Keratinocyte (primary cell): ENCODE data around the gene OR5I1.

Source experiments
- CTCF ChIP-seq, 3 experiments: IDR thresholded peaks in 1 of 3; conservative IDR thresholded peaks in 1 of 3; optimal IDR thresholded peaks in 1 of 3; 2 replicates in 2 of 3; 3 replicates in 1 of 3; pipeline versions ENCODE3 to v1.5.1; 2011; ENCODE audit warnings: low read length in 3 of 3, mild to moderate bottlenecking in 3 of 3, moderate library complexity in 2 of 3, control low read depth in 1 of 3, inconsistent platforms in 1 of 3; ENCODE audit not compliant: insufficient read depth in 2 of 3; ENCODE audit errors: extremely low read depth in 1 of 3
- EZH2 ChIP-seq: IDR thresholded peaks from one replicate; pipeline ENCODE4 v1.6.1; 2012; ENCODE audit warnings: inconsistent platforms, mild to moderate bottlenecking, low read length, moderate library complexity

- no peak for TF ChIP-seq CTCF (optimal IDR thresholded peaks at IDR 0.05 in 1 of 3, IDR thresholded peaks at IDR 0.05 in 1 of 3, conservative IDR thresholded peaks at IDR 0.05 in 1 of 3; ENCODE audit: extremely low read depth in 1 of 3, insufficient read depth in 2 of 3, low read length in 3 of 3)
- TF ChIP-seq EZH2: no peak
Measured at GRCh38 chr11:55956521-55956920, 20.3 kb upstream of the OR5I1 start.
